ENCODE measurements around the gene CD63. TPM values are rescaled to one million over a fixed set of nuclear protein-coding genes. Genes with fewer than 3 reads are reported as not detected.

CD63 gene
- total and polyA plus RNA-seq, 9 of the 15 experiments (the other 6 are each of a cell fraction or from before 2014, with no cell fraction given) = 313 to 735 (median 433) TPM

DNA sequence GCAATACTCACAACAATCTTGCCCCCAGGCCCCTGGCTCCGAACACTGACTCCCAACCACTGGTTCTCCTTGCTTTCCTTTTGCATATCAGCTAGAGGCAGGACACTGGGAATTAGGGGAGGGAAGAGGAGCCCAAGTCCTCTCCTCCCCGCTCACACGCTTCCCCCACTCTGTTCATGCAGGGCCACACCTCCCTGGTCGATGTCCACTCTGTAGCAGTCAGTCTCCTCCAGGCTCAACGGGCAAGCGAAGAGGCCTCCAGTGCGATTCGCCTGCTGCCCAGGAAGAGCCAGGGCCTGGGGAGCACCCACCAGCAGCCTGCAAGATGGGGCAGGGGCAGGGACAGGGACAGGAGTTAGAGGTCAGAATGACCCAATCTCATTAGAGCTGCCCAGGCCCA lies 25.9 kb downstream of the CD63 start (continued):
- TF ChIP-seq, protein P1, sequence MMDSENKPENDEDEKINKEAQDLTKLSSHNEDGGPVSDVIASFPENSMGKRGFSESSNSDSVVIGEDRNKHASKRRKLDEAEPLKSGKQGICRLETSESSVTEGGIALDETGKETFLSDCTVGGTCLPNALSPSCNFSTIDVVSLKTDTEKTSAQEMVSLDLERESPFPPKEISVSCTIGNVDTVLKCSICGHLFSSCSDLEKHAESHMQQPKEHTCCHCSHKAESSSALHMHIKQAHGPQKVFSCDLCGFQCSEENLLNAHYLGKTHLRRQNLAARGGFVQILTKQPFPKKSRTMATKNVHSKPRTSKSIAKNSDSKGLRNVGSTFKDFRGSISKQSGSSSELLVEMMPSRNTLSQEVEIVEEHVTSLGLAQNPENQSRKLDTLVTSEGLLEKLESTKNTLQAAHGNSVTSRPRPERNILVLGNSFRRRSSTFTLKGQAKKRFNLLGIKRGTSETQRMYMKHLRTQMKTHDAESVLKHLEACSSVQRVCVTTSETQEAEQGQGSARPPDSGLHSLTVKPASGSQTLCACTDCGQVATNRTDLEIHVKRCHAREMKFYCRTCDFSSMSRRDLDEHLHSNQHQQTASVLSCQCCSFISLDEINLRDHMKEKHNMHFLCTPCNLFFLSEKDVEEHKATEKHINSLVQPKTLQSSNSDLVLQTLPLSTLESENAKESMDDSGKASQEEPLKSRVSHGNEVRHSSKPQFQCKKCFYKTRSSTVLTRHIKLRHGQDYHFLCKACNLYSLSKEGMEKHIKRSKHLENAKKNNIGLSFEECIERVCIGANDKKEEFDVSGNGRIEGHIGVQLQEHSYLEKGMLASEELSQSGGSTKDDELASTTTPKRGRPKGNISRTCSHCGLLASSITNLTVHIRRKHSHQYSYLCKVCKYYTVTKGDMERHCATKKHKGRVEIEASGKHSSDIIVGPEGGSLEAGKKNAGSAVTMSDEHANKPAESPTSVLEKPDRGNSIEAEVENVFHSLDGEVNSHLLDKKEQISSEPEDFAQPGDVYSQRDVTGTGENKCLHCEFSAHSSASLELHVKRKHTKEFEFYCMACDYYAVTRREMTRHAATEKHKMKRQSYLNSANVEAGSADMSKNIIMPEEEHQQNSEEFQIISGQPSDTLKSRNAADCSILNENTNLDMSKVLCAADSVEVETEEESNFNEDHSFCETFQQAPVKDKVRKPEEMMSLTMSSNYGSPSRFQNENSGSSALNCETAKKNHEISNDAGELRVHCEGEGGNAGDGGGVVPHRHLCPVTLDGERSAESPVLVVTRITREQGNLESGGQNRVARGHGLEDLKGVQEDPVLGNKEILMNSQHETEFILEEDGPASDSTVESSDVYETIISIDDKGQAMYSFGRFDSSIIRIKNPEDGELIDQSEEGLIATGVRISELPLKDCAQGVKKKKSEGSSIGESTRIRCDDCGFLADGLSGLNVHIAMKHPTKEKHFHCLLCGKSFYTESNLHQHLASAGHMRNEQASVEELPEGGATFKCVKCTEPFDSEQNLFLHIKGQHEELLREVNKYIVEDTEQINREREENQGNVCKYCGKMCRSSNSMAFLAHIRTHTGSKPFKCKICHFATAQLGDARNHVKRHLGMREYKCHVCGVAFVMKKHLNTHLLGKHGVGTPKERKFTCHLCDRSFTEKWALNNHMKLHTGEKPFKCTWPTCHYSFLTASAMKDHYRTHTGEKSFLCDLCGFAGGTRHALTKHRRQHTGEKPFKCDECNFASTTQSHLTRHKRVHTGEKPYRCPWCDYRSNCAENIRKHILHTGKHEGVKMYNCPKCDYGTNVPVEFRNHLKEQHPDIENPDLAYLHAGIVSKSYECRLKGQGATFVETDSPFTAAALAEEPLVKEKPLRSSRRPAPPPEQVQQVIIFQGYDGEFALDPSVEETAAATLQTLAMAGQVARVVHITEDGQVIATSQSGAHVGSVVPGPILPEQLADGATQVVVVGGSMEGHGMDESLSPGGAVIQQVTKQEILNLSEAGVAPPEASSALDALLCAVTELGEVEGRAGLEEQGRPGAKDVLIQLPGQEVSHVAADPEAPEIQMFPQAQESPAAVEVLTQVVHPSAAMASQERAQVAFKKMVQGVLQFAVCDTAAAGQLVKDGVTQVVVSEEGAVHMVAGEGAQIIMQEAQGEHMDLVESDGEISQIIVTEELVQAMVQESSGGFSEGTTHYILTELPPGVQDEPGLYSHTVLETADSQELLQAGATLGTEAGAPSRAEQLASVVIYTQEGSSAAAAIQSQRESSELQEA (IDR thresholded peaks at IDR 0.05; ENCODE audit: low read depth) = no peak
- TF ChIP-seq ADNP (tag; IDR thresholded peaks at IDR 0.05) = no peak
- no peak for TF ChIP-seq MTA1 (IDR thresholded peaks at IDR 0.05; ENCODE audit: borderline replicate concordance)
- no peak for TF ChIP-seq ASH1L (IDR thresholded peaks at IDR 0.05; ENCODE audit: borderline replicate concordance, low read depth, partially characterized antibody)
- no peak for TF ChIP-seq TOE1 (IDR thresholded peaks at IDR 0.05; ENCODE audit: borderline replicate concordance)
- no peak for TF ChIP-seq TOE1 (CRISPR knock-in tag; IDR thresholded peaks at IDR 0.05; ENCODE audit: borderline replicate concordance, low read depth)
- no peak for TF ChIP-seq DACH1 (IDR thresholded peaks at IDR 0.05; ENCODE audit: partially characterized antibody)
- no peak for TF ChIP-seq ARHGAP35 (IDR thresholded peaks at IDR 0.05; ENCODE audit: partially characterized antibody)
- TF ChIP-seq, protein P2, sequence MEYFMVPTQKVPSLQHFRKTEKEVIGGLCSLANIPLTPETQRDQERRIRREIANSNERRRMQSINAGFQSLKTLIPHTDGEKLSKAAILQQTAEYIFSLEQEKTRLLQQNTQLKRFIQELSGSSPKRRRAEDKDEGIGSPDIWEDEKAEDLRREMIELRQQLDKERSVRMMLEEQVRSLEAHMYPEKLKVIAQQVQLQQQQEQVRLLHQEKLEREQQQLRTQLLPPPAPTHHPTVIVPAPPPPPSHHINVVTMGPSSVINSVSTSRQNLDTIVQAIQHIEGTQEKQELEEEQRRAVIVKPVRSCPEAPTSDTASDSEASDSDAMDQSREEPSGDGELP (CRISPR knock-in tag; IDR thresholded peaks at IDR 0.05; ENCODE audit: borderline replicate concordance) = no peak
- TF ChIP-seq, protein P3, sequence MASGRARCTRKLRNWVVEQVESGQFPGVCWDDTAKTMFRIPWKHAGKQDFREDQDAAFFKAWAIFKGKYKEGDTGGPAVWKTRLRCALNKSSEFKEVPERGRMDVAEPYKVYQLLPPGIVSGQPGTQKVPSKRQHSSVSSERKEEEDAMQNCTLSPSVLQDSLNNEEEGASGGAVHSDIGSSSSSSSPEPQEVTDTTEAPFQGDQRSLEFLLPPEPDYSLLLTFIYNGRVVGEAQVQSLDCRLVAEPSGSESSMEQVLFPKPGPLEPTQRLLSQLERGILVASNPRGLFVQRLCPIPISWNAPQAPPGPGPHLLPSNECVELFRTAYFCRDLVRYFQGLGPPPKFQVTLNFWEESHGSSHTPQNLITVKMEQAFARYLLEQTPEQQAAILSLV (tag; IDR thresholded peaks at IDR 0.05) = no peak
- no peak for TF ChIP-seq NR1H2 (CRISPR knock-in tag; IDR thresholded peaks at IDR 0.05)
- TF ChIP-seq RAD21 (CRISPR knock-in tag; conservative IDR thresholded peaks at IDR 0.05 in 1 of 2, IDR thresholded peaks at IDR 0.05 in 1 of 2) = no peak
- no peak for TF ChIP-seq GTF2F1 (IDR thresholded peaks at IDR 0.05; ENCODE audit: low read depth, low read length)

Measured in K562 (cell line).